ENCODE results near the gene NHSL1. TPM values are rescaled to one million over a fixed set of nuclear protein-coding genes. Genes with fewer than 3 reads are reported as not detected.

Gene NHSL1
- total RNA-seq, 1 donor from 2014 or later: 23.1 TPM

DNA sequence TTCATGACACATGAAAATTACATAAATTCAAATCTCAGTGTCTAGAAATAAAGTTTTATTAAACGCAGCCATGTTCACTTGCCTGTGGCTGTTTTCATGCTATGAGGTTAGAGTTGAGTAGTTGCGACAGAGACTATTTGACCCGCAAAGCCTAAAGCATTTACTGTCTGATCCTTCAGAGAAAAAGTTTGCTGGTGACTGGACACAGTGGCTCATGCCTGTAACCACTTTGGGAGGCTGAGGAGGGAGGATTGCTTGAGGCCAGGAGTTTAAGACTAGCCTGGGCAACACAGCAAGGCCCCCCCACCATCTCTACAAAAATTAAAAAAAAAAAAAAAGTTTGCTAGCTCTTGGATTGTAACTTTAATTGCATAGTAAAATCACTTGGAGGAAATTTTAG lies 112.4 kb downstream of the NHSL1 start:
- H3K9me3 ChIP-seq: no peaks in the 10 kb centered on the region
- no peaks in the 10 kb centered on the region for H3K36me3 ChIP-seq
- no peak overlapping the region for H3K4me3 ChIP-seq
- no peaks in the 10 kb centered on the region for H3K4me1 ChIP-seq
- no peak for DNase-seq (ENCODE audit: extremely low spot score in 2 of 2)
- no peaks in the 10 kb centered on the region for H3K27me3 ChIP-seq
- intact Hi-C loops (cut with DNase I): no loop called here
- H3K27ac ChIP-seq: no peak overlapping the region
- TF ChIP-seq POLR2A (IDR thresholded peaks at IDR 0.05): no peak
- no peak for TF ChIP-seq POLR2AphosphoS5 (IDR thresholded peaks at IDR 0.05; ENCODE audit: insufficient read depth in 1 of 2, low read depth in 1 of 2)
- TF ChIP-seq, protein P1, sequence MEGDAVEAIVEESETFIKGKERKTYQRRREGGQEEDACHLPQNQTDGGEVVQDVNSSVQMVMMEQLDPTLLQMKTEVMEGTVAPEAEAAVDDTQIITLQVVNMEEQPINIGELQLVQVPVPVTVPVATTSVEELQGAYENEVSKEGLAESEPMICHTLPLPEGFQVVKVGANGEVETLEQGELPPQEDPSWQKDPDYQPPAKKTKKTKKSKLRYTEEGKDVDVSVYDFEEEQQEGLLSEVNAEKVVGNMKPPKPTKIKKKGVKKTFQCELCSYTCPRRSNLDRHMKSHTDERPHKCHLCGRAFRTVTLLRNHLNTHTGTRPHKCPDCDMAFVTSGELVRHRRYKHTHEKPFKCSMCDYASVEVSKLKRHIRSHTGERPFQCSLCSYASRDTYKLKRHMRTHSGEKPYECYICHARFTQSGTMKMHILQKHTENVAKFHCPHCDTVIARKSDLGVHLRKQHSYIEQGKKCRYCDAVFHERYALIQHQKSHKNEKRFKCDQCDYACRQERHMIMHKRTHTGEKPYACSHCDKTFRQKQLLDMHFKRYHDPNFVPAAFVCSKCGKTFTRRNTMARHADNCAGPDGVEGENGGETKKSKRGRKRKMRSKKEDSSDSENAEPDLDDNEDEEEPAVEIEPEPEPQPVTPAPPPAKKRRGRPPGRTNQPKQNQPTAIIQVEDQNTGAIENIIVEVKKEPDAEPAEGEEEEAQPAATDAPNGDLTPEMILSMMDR (IDR thresholded peaks at IDR 0.05): no peak

DNA sequence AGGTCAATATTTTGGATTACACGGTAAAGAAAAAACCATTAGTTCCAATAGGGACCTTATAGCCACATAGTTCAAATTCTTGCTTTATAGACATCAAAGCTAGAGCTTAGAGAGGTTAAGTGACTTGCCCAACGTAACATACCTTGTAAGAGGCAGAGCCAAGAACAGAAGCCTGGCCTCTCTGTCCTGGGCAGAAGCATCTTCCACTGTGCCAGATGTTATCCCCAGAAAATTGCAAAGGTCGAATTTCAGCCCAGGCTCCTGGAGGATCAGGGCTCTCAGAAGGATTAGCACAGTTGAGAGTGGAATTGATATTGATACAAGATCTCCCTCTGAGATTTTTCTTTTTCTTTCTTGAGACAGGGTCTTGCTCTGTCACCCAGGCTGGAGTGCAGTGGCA lies 115.5 kb downstream of the NHSL1 start:
- Histone ChIP-seq H3K9me3 (no peaks in the 10 kb centered on the region), H3K4me1 (no peaks in the 10 kb centered on the region), H3K27ac (no peak overlapping the region), H3K27me3 (no peaks in the 10 kb centered on the region), H3K4me3 (no peak overlapping the region), H3K36me3 (no peaks in the 10 kb centered on the region)
- intact Hi-C loops (cut with DNase I): no loop called here
- no peak for DNase-seq (ENCODE audit: extremely low spot score in 2 of 2)
- TF ChIP-seq POLR2AphosphoS5 (IDR thresholded peaks at IDR 0.05; ENCODE audit: insufficient read depth in 1 of 2, low read depth in 1 of 2) (no peak), POLR2A (IDR thresholded peaks at IDR 0.05) (no peak)
- TF ChIP-seq, protein P1 (IDR thresholded peaks at IDR 0.05): no peak

DNA sequence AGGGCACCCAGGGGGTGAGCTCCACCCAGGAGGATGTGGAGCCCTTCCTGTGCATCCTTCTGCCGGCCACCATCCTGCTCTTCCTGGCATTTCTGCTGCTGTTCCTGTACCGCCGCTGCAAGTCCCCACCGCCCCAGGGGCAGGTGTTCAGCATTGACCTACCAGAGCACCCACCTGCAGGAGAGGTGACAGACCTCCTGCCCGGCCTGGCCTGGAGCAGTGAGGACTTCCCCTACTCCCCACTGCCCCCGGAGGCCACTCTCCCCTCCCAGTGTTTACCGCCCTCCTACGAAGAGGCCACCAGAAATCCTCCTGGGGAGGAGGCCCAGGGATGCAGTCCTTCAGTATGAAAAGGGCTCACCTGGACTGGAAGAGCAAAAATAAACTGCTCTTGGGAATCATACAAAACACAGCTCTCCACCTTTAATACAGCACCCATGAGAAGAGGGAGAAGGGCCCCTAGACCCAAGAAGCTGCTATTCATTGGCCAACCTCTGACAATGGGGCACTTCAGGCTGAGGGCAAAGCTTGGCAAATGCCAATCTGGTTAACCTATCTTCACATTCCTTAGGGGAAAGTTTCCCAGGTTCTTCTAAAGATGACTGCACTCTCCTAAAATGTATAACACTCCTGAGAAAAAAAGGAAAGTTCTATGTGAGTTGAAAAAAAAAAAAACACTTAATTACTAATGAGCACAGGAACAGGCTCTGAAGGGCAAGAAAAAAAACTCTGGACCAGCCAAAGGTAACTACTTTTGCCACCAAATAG lies 116.6 kb downstream of the NHSL1 start:
- Histone ChIP-seq H3K36me3 (no peaks in the 10 kb centered on the region), H3K27me3 (no peaks in the 10 kb centered on the region), H3K9me3 (no peaks in the 10 kb centered on the region), H3K4me3 (no peak overlapping the region), H3K4me1 (no peaks in the 10 kb centered on the region), H3K27ac (no peak overlapping the region)
- TF ChIP-seq POLR2A (IDR thresholded peaks at IDR 0.05) (no peak), POLR2AphosphoS5 (IDR thresholded peaks at IDR 0.05; ENCODE audit: insufficient read depth in 1 of 2, low read depth in 1 of 2) (no peak)
- TF ChIP-seq, protein P1 (IDR thresholded peaks at IDR 0.05): no peak
- no peak for DNase-seq (ENCODE audit: extremely low spot score in 2 of 2)
- intact Hi-C loops (cut with DNase I): no loop called here

DNA sequence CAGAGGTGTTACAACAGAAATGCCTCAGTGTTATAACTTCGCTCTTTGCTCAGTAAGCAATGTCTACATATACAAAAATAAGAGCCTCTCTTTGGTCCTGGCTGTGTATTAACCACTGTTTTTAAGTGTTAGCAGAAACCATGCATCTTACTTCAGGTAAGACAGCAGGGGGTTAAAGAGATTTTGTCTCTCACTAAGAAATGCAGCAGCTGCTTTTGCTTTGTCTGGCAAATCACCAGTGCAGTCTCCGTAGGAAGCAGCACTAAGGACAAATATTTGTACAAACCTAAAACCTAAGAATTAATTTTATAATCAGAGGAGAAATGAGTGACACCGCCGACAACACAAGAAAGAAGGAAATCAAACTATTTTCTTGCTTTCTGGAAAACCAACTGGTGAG lies 120.8 kb downstream of the NHSL1 start:
- TF ChIP-seq POLR2A (IDR thresholded peaks at IDR 0.05) (no peak), POLR2AphosphoS5 (IDR thresholded peaks at IDR 0.05; ENCODE audit: insufficient read depth in 1 of 2, low read depth in 1 of 2) (no peak)
- TF ChIP-seq, protein P1 (IDR thresholded peaks at IDR 0.05): no peak
- intact Hi-C loops (cut with DNase I): no loop called here
- no peak overlapping the region for H3K27ac ChIP-seq
- no peaks in the 10 kb centered on the region for H3K4me1 ChIP-seq
- H3K27me3 ChIP-seq: no peaks in the 10 kb centered on the region
- no peak overlapping the region for H3K4me3 ChIP-seq
- no peak for DNase-seq (ENCODE audit: extremely low spot score in 2 of 2)
- H3K36me3 ChIP-seq: no peaks in the 10 kb centered on the region
- no peaks in the 10 kb centered on the region for H3K9me3 ChIP-seq

DNA sequence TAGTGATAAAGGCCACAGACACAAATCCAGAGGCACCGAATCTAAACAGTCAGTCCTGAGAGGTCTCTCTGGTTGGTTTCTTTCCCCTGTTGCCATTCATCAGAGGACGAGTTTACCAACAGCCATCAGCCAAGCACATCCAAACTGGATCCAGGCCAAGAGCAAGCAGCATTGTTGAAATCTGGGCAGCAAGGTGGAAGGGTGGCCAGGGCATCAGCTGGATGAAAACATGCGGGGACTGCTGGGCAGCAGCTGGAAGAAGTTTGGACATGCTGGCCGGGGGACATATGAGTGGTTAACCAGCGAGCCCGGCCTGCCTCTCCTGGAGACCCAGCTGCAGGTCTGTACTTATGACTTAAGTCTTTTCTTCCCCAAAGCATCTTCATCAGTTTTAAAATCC lies 121.5 kb downstream of the NHSL1 start, which contains the start of gene SMIM28:
SMIM28 (plus strand) TSS at position 62 of the 400 bp plus-strand sequence; CDS start at position 230, 168 bp downstream.
- TF ChIP-seq, protein P1 (IDR thresholded peaks at IDR 0.05): no peak
- TF ChIP-seq POLR2A (IDR thresholded peaks at IDR 0.05): no peak
- TF ChIP-seq POLR2AphosphoS5 (IDR thresholded peaks at IDR 0.05; ENCODE audit: insufficient read depth in 1 of 2, low read depth in 1 of 2): no peak
- intact Hi-C loops (cut with DNase I): no loop called here

More for the DNA sequence above, 121.5 kb downstream of the NHSL1 start, which contains the start of gene SMIM28:
- Histone ChIP-seq H3K27me3 (no peaks in the 10 kb centered on the region), H3K36me3 (no peaks in the 10 kb centered on the region), H3K9me3 (no peaks in the 10 kb centered on the region), H3K4me3 (no peak within 1 kb of the TSS), H3K4me1 (no peaks in the 10 kb centered on the region), H3K27ac (no peak within 1 kb of the TSS)
- DNase-seq (ENCODE audit: extremely low spot score in 2 of 2): no peak
